ENCODE measurements around the gene CTNNA2.

Gene CTNNA2

DNA sequence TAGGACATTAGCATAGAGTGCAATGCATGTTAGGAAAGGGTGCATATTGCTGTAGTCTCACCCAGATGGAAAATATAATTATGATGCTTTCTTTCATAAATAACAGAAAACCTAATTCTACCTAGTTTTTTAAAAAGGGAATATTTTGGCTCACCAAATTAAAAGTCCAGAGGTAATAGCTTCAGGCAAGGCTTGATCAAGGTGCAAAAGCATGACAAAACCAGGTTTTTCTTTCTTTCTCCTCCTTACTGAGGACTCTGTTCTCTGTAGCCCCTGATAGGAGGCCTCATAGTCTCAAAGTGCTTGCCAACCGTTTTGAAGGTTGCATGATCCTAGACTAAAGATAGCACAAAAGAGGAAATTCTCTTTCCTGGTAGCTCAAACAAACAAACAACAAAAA is 349.9 kb downstream of the CTNNA2 start:
- no peak for DNase-seq

DNA sequence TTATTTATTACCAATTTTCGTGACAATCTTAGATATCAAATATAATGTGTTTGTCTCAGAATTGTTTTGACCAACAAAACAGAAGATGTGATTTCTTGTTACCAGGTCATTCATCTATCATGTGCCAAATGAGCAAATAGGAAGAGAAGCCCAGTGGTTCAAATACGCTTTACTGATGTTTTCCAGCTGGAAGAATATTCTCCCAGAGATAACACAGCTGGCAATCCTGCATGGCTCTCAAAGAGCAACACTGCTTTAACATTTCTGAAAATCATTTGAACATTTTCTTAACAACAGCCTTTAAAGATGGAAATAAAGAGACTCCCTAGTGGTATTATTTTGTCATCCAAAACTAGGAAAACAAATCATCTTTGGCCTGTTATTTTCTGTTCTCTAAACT is 359.8 kb downstream of the CTNNA2 start:
- DNase-seq = no peak

- no peak for DNase-seq
These were observed 361.2 kb downstream of the CTNNA2 start for GRCh38 chr2:79874015-79874414.

DNA sequence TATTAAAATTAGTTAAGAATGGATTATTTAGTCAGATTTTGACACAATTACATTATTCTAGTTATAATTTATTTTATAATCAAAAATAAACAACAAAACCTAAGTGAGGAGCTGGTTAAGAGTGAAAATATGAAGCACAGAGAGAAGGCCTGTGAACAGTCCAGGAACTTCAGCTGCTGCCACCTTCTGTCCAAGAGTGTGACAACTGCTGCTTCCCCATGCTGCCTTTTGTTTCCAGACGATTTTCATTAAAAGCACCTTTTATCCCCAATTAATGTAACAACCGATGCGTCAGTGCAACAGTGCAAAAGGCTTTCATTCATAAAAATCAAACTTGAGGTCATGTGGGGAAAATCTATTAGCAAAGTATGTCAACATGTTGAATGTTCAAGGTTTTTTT is 363.6 kb downstream of the CTNNA2 start:
- no peak for DNase-seq

- no peak for DNase-seq
These were observed 369.7 kb downstream of the CTNNA2 start for GRCh38 chr2:79882548-79882947.

- no peak for DNase-seq
These were observed 375.0 kb downstream of the CTNNA2 start for GRCh38 chr2:79887747-79888374.

DNA sequence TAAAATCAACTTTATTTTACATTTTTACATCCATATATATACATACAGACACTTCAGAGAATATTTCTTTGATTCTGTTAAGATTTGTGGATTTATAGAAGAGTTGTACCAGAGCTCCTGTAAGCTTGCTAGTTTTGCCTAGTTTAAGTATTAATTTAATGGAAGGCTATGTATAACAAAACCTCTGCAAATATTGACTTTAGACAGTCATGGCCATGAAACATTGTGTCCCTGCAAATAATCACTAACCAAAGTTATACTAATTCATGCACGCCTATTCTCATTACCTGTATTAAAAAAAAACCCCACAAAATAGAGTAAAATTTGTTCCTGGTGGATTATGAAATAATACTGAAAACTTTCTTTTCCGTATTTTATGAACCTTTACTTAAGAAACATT is 379.3 kb downstream of the CTNNA2 start:
- no peak for DNase-seq

DNA sequence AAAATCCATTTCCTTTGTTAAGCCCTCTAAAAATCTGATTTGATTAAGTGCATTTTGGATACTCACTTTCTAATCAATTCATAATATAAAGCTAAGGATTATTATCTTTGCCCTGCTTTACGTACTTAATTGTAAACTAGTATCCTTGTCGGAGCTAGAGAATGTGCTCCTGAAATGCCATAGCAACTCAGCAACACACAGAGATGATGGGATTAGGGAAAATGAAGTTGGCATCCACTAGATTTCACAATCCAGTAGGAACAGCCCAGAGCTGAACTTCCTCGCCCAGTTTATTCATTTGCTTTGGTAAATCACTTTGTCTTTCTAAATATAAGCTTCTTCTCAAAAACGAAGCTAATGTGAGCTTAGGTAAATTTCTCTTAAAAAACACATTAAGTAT is 386.3 kb downstream of the CTNNA2 start:
- DNase-seq = no peak

DNA sequence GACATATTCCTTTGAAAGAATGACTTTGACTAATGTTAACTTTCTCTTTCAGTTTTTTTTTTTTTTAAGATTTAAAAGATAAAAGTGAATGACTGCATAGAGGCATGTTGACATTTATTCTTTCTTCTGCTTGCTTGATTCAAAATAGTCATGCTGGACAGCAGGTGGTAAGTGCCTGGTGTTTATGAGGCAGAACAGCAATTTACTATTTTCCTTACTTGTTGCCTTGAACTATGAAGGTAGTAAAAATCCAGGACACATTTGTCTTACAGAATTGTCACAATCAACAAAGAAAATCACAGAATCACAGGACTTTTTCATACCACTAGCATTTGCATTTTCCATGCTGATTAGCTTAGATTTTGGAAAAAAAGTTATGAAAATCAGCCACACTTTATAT is 388.3 kb downstream of the CTNNA2 start:
- DNase-seq = no peak

- DNase-seq = no peak
These were observed 390.6 kb downstream of the CTNNA2 start for GRCh38 chr2:79903222-79904000.

DNA sequence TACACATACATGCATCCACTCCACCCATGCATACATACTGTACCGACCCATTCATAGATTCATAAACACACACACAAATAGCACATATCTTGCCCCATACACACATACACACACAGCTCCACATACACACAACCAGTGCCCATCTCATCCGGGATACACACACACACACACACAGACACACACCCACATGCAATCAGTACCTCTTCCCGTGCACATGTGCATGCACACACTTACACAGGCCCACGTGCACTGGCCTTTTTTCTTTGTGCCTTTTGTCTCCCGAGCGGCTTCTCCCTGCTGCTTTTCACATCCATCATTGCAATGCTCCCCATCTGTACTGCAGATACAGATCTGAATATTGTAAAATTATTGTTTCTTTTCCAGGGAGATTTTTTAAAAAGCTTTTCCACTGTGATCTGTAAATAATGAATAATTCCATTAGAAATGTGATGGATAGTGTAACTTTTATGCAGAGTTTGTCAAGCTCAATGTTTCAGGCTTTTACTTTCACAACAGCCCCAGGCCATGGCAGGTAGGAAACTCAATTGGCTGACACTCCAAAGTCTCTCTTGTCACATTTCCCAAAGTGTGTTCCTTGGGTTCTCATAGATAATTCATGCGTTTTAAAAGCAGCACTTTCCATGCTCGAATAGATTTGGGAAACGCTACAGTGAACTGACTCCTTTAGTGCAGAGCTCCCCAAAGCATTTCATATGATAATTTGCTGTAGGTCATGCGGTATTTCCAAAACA is 393.5 kb downstream of the CTNNA2 start:
- no peak for DNase-seq

GRCh38 chr2:79909521-79909920 is 396.7 kb downstream of the CTNNA2 start:
- no peak for DNase-seq

GRCh38 chr2:79910643-79911042 is 397.8 kb downstream of the CTNNA2 start:
- DNase-seq = no peak

DNA sequence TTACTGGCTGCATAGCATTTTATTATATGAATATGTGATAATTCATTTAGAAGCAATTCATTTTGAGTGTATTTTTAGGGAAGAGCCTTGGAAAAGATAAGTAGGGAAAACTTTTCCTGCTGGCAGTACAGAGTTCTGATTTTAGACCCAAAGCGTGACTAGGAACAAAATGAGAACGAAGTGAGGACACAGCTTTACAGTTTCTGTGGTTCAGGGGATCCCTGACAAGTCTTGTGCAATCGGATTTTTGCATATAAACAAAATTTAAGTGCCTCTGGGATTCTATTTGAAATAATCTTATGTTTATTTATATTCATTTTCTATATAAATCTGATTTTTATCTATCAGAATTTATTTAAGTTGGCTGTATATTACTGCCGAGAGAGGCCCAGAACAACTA is 402.6 kb downstream of the CTNNA2 start:
- no peak for DNase-seq

GRCh38 chr2:79916285-79916684 is 403.4 kb downstream of the CTNNA2 start:
- DNase-seq = no peak

DNA sequence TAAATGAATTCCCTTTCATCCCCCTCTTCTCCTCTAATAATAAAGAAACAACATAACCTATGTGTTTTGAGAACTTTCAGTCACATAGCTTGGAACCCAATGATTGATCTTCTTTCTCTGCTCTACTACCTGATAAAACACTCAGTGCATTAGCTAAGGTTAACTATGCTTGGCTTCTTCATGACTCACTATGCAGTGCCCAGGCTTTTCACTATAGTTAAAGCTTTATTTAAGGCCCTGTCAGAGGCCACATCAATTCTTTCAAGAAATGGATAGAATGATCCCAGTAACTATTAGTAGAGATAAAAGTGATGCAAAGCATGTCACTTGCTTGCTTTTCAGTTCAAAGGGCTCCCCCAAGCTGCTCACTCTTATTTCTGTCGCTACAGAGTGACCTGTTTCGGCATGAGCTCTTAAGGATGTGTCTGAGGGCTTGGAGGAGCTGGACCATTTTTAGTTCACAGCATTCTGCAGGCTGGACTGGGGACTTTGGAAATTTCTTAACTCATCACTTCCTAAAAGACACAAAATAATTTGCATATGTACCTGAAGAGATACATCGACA is 407.7 kb downstream of the CTNNA2 start:
- DNase-seq = no peak

DNA sequence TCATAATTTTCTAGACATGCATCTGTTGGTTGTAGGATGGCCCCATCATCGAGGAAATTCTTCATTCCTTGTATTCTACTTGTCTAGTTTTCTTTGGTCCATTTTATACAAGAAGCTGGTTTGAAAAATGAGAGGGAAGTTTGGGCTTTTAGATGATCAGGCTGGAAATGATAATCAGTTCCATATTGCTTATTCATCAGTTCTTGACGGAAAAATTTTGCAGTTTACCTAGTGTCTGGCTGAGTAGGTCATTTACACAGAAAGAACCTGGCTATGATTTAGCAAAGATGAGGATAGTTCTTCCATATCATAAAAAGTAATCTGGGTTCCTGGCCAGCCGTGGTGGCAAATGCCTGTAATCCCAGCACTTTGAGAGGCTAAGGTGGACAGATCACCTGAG is 416.8 kb downstream of the CTNNA2 start:
- no peak for DNase-seq

- DNase-seq = no peak
These were observed 422.3 kb downstream of the CTNNA2 start for GRCh38 chr2:79935046-79935732.

GRCh38 chr2:79935771-79936657 is 423.2 kb downstream of the CTNNA2 start:
- DNase-seq = no peak

GRCh38 chr2:79936715-79937114 is 423.9 kb downstream of the CTNNA2 start:
- no peak for DNase-seq

- DNase-seq = no peak
These were observed 425.8 kb downstream of the CTNNA2 start for GRCh38 chr2:79938648-79939047.

DNA sequence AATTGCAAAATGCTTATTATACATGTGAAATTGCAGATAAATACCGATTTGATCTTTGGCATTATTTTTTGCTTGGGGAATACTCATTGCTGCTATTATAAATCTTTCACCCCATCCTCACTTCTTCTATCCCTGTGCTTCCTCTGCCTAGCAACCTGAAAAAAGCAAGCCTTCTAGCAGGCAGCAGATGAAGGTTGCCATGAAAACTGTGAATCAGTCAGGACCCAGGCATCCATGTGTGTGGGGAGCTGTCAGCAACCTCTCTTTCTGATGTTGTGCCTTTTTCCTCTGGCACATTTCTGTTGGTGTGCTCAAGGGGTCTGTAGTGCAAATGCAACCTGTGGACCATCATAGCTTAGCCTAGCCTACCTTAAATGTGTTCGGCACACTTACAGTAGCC is 427.5 kb downstream of the CTNNA2 start:
- DNase-seq = no peak
